ENCODE data around the gene BRPF3. TPM values are rescaled to one million over a fixed set of nuclear protein-coding genes. Genes with fewer than 3 reads are reported as not detected.
A peak's percentile ranks its signal among the peaks of the same experiment; 100 is the strongest.

BRPF3 gene
- total and polyA plus RNA-seq, 11 donors = 8.2 to 29.1 (median 17.6) TPM

DNA sequence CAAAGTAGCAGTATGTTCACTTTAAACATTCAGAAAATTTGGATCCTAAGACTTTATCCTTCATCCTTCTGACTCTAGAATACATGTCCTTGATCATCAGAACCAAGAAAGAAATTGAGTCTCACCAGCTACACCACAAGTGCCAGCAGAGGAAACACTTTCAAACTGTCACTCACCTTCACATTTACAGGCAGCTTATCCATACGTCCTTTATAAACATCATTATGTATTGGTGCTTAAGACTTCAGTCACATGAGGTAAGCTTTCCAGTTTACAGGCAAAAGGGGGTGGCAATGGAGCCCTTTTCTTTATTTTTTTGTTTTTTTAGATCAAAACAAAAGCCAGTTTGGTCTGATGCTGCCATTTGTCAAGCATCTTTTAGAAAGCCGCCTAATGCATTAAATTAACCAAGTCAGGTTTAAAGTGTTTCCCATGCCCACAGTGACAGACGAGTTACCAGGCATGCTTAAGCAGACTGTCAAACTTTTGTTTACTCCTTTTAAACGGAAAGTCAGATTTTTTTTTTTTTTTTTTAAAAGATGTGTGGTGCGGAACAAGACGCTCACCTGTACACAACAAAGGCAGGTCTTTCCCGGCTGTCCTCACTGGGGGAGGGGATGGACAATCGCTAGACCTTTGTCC, 952 bp upstream of the BRPF3 start:
- 23 to 25% (median 24%) methylated on average over 8 of the region's 8 CpGs for WGBS, 4 donors
- H3K27me3 ChIP-seq = no peaks in the 10 kb centered on the region
- intact Hi-C loops (cut with DNase I) = loop anchor here (1.0 to 5.0 kb wide), 7 partner anchors 68 to 169 kb away; partner anchors contain the start of gene MAPK14 (in 8 of the 10)
- peak overlapping the region in 11 of 12 donors; percentile 90 to 97 (median 95) for H3K27ac ChIP-seq
- TF ChIP-seq, protein P1, sequence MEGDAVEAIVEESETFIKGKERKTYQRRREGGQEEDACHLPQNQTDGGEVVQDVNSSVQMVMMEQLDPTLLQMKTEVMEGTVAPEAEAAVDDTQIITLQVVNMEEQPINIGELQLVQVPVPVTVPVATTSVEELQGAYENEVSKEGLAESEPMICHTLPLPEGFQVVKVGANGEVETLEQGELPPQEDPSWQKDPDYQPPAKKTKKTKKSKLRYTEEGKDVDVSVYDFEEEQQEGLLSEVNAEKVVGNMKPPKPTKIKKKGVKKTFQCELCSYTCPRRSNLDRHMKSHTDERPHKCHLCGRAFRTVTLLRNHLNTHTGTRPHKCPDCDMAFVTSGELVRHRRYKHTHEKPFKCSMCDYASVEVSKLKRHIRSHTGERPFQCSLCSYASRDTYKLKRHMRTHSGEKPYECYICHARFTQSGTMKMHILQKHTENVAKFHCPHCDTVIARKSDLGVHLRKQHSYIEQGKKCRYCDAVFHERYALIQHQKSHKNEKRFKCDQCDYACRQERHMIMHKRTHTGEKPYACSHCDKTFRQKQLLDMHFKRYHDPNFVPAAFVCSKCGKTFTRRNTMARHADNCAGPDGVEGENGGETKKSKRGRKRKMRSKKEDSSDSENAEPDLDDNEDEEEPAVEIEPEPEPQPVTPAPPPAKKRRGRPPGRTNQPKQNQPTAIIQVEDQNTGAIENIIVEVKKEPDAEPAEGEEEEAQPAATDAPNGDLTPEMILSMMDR (IDR thresholded peaks at IDR 0.05) = no peak
- TF ChIP-seq POLR2A (IDR thresholded peaks at IDR 0.05) = no peak
- no peak for DNase-seq
- H3K9me3 ChIP-seq = no peaks in the 10 kb centered on the region
- peak overlapping the region; percentile 40 to 85 (median 70) for H3K4me3 ChIP-seq
- H3K36me3 ChIP-seq = peaks cover 0 to 10% (median 5%) of the 10 kb centered on the region in 9 donors
- peaks cover 0 to 20% (median 10%) of the 10 kb centered on the region in 12 donors for H3K4me1 ChIP-seq
- no peak for ATAC-seq

DNA sequence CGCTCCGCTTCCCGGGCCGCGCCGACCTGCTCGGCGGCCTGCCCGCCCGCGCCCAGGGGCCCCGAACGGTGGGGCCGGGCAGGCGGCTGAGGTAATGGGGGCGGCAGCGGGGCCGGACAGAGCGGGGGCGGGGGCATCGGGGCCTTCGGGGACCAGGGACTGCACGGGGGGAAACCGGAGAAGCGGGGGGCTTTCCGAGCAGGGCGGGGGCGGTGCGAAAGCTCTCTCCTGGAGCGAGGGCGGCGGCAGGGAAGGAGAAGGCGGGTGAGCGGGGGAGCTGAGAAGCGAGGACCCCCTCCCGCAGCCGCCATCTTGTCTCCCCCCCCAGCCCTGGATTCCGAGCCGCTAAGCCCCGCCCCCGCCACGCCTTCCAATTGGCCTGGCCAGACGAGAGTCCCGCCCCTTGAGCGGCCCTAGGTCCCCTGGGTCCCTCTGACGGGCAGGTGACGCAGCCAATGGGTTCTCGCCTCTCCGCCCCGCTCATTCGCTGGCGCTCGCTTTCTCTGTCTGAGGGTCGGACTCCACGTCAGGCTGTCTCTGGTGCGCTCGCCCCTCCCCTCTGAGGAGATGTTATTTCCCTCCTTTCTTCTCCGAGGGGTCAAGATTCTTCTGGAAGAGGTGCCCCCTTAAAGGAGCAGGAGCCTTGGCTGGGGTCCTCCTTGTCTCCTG, 470 bp downstream of the BRPF3 start:
- intact Hi-C loops (cut with DNase I) = loop anchor here (1.0 to 5.0 kb wide), 7 partner anchors 70 to 170 kb away; partner anchors contain the start of gene MAPK14 (in 9 of the 10)
- WGBS, 4 donors = 0 to 1% (median 1%) methylated on average over 21 to 58 of the region's 58 CpGs

GRCh38 chr6:36197739-36198221, 1.2 kb downstream of the BRPF3 start:
- ATAC-seq (no peak), DNase-seq (no peak)
- Histone ChIP-seq H3K36me3 (peaks cover 0 to 29% (median 22%) of the 10 kb centered on the region in 9 donors), H3K27ac (peak overlapping the region in 4 of 12 donors; percentile 94 to 97 (median 95)), H3K4me1 (peaks cover 0 to 31% (median 16%) of the 10 kb centered on the region in 12 donors), H3K9me3 (no peaks in the 10 kb centered on the region), H3K27me3 (no peaks in the 10 kb centered on the region), H3K4me3 (peak overlapping the region; percentile 40 to 85 (median 70))
- TF ChIP-seq, protein P1 (IDR thresholded peaks at IDR 0.05) = no peak
- no peak for TF ChIP-seq POLR2A (IDR thresholded peaks at IDR 0.05)
- 61 to 67% (median 65%) methylated on average over 17 of the region's 17 CpGs for WGBS, 4 donors
- intact Hi-C loops (cut with DNase I) = loop anchor here (1.0 to 5.0 kb wide), 7 partner anchors 70 to 171 kb away; partner anchors contain the start of gene MAPK14 (in 8 of the 10)

More for the DNA sequence above, 470 bp downstream of the BRPF3 start:
- peaks cover 0 to 24% (median 17%) of the 10 kb centered on the region in 9 donors for H3K36me3 ChIP-seq
- ATAC-seq (peak; percentile 98 to 100 (median 98)), DNase-seq (peak; percentile 99 to 100 (median 99))
- peak; percentile 41 to 54 for TF ChIP-seq POLR2A (IDR thresholded peaks at IDR 0.05)
- TF ChIP-seq, protein P1 (IDR thresholded peaks at IDR 0.05) = no peak
- H3K9me3 ChIP-seq = no peaks in the 10 kb centered on the region
- H3K27ac ChIP-seq = peak overlapping the region; percentile 90 to 97 (median 94)
- H3K4me1 ChIP-seq = peaks cover 0 to 26% (median 14%) of the 10 kb centered on the region in 12 donors
- H3K27me3 ChIP-seq = no peaks in the 10 kb centered on the region
- peak overlapping the region; percentile 40 to 85 (median 70) for H3K4me3 ChIP-seq

DNA sequence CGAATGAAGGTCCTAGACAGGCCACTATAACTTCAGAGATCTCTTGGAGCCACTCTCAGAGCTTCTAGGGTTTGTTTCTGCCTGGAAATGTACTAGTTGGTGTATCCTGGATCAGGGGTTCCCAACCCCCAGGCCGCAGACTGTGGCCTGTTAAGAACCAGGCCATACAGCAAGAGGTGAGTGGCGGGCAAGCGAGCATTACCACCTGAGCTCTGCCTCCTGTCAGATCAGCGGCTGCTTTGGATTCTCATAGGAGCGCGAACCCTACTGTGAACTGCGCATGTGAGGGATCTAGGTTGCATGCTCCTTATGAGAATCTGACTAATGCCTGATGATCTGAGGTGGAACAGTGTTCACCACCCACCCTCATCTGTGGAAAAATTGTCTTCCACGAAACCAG, 2.4 kb downstream of the BRPF3 start:
- peaks cover 0 to 39% (median 33%) of the 10 kb centered on the region in 9 donors for H3K36me3 ChIP-seq
- H3K27me3 ChIP-seq = no peaks in the 10 kb centered on the region
- intact Hi-C loops (cut with DNase I) = loop anchor here in 9 of 10 donors (5.0 kb wide), 4 partner anchors 72 to 172 kb away; partner anchors contain the start of gene MAPK14 (in 5 of the 9)
- DNase-seq (no peak), ATAC-seq (no peak)
- no peak for TF ChIP-seq POLR2A (IDR thresholded peaks at IDR 0.05)
- TF ChIP-seq, protein P1 (IDR thresholded peaks at IDR 0.05) = no peak
- no peak overlapping the region for H3K4me3 ChIP-seq
- WGBS, 4 donors = 96 to 98% (median 98%) methylated on average over 3 to 9 of the region's 9 CpGs
- no peak overlapping the region for H3K27ac ChIP-seq
- peaks cover 0 to 42% (median 16%) of the 10 kb centered on the region in 12 donors for H3K4me1 ChIP-seq
- no peaks in the 10 kb centered on the region for H3K9me3 ChIP-seq
